NB4 (cell line): ENCODE results near the gene USH2A.

ENCODE experiments used
- DNase-seq: peaks from one replicate; pipeline ENCODE4 v3.0.0; 2010; ENCODE audit warnings: low read depth
- H3K4me3 ChIP-seq: one replicate; pipeline ENCODE4 v1.5.1; 2011; ENCODE audit warnings: mild to moderate bottlenecking, low read depth, low read length, moderate library complexity
- CTCF ChIP-seq: IDR thresholded peaks from one replicate; pipeline ENCODE4 v1.5.1; 2012; ENCODE audit warnings: low read depth, low read length
- MAX ChIP-seq: IDR thresholded peaks from 2 replicates; pipeline ENCODE4 v1.6.1; 2011; ENCODE audit warnings: low read depth, low read length
- MYC ChIP-seq: IDR thresholded peaks from 2 replicates; pipeline ENCODE4 v1.6.1; 2011; ENCODE audit warnings: low read depth, low read length
- POLR2A ChIP-seq: IDR thresholded peaks from 2 replicates; pipeline ENCODE4 v1.6.1; 2011; ENCODE audit warnings: mild to moderate bottlenecking; ENCODE audit not compliant: insufficient read length; ENCODE audit errors: extremely low read depth

The USH2A gene

GRCh38 chr1:215635827-215636226 lies 787.4 kb downstream of the USH2A start:
- DNase-seq = no peak
- TF ChIP-seq POLR2A = no peak
- TF ChIP-seq CTCF = no peak
- no peak for TF ChIP-seq MAX
- no peak for TF ChIP-seq MYC
- H3K4me3 ChIP-seq = no peak overlapping the region

GRCh38 chr1:215631489-215631888 lies 791.8 kb downstream of the USH2A start:
- no peak for TF ChIP-seq CTCF
- TF ChIP-seq MAX = no peak
- TF ChIP-seq MYC = no peak
- TF ChIP-seq POLR2A = no peak
- no peak overlapping the region for H3K4me3 ChIP-seq
- DNase-seq = no peak

GRCh38 chr1:215631040-215631439 lies 792.2 kb downstream of the USH2A start:
- no peak for DNase-seq
- TF ChIP-seq POLR2A = no peak
- no peak for TF ChIP-seq CTCF
- no peak for TF ChIP-seq MAX
- TF ChIP-seq MYC = no peak
- no peak overlapping the region for H3K4me3 ChIP-seq

- no peak for DNase-seq
- no peak for TF ChIP-seq MYC
- TF ChIP-seq MAX = no peak
- no peak for TF ChIP-seq POLR2A
- no peak for TF ChIP-seq CTCF
- no peak overlapping the region for H3K4me3 ChIP-seq
These were observed 797.3 kb downstream of the USH2A start for GRCh38 chr1:215625949-215626348.

- TF ChIP-seq MAX = no peak
- no peak for TF ChIP-seq CTCF
- no peak for TF ChIP-seq POLR2A
- TF ChIP-seq MYC = no peak
- H3K4me3 ChIP-seq = no peak overlapping the region
- no peak for DNase-seq
These were observed 800.1 kb downstream of the USH2A start for GRCh38 chr1:215623162-215623561.

GRCh38 chr1:215617979-215618378 lies 805.3 kb downstream of the USH2A start:
- no peak for DNase-seq
- H3K4me3 ChIP-seq = no peak overlapping the region
- no peak for TF ChIP-seq CTCF
